Stimulated activated CD4-positive, alpha-beta T cell treated with anti-CD3 and anti-CD28 coated beads, Interleukin-4, amount 100 ng/mL, for 4 hours (primary cell): Measurements from ENCODE around the gene YAE1.
"Not testable (repeated sequence)": the region's sequence is repeated elsewhere in the genome, so short reads cannot be mapped to it uniquely, and the experiment has no call there.

Source experiments
- DNase-seq, 2 experiments: peaks; one replicate each; pipeline ENCODE4 v3.0.0-alpha.2; 2020

Gene YAE1, protein sequence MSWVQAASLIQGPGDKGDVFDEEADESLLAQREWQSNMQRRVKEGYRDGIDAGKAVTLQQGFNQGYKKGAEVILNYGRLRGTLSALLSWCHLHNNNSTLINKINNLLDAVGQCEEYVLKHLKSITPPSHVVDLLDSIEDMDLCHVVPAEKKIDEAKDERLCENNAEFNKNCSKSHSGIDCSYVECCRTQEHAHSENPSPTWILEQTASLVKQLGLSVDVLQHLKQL

GRCh38 chr7:39566023-39566921 is at the start of gene YAE1:
TSS of gene YAE1 (plus strand) at chr7:39566404. CDS start at chr7:39566419, 15 bp downstream.
- DNase-seq: peak; percentile 76 to 78

DNA sequence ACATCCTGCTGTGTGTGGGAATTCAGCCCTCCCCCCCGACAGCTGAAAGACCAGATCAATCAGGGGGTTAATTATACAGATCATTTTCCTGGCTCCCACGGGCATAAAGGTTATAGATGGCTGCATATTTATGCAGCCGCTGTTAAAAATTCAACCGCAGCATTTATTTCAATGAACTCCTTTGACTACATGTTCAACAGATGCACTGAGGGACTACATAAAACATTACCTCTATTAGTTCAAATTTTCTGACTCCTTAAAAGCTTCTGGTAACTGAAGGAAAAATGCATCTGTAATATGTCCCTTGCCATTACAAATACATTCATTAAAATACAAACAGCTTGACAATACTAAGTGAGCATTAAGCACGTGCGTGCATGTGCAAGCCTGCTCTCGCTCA is 49.7 kb upstream of the YAE1 start:
- DNase-seq: no peak

GRCh38 chr7:39517240-39517639 is 49.0 kb upstream of the YAE1 start:
- no peak for DNase-seq

GRCh38 chr7:39525926-39526325 is 40.3 kb upstream of the YAE1 start:
- DNase-seq: no peak

- no peak for DNase-seq
Measured at GRCh38 chr7:39526666-39527065, 39.5 kb upstream of the YAE1 start.

DNA sequence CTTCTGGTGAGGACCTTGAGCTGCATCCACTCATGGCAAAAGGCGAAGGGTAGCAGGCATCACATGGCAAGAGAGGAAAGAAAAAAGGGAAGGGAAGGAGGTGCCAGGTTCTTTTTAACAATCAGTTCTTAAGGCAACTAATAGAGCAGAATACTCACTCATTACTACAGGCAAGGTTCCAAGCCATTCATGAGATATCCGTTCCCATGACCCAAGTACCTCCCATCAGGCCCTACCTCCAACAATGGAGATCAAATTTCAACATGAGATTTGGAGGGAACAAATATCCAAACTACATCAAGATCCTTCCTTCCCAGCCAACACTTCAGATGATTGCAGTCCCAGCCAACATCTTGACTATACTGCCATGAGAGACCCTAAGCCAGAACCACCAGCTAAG is 38.9 kb upstream of the YAE1 start:
- no peak for DNase-seq

- DNase-seq: no peak
Measured at GRCh38 chr7:39527951-39528350, 38.3 kb upstream of the YAE1 start.

DNA sequence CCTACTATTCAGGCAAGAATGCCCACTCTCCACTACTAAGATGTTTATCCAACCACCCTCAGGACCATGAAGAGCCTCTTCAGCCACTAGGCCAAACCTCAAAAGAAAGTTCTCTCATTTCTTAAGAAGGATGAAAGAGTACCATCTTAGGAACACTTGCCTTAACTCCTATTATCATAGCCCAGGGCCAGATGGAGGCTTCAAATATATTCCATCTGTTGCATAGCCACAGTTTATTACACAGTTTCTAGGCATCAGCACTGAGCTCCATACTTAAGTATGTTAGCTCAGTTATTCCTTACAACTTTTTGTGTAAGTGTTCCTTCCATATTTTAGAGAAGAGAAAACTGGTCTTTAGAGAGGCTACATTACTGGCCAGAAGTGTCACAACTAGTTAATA is 37.4 kb upstream of the YAE1 start:
- DNase-seq: no peak

- DNase-seq: no peak
Measured at GRCh38 chr7:39529582-39529981, 36.6 kb upstream of the YAE1 start.

GRCh38 chr7:39530971-39531370 is 35.2 kb upstream of the YAE1 start:
- DNase-seq: no peak

DNA sequence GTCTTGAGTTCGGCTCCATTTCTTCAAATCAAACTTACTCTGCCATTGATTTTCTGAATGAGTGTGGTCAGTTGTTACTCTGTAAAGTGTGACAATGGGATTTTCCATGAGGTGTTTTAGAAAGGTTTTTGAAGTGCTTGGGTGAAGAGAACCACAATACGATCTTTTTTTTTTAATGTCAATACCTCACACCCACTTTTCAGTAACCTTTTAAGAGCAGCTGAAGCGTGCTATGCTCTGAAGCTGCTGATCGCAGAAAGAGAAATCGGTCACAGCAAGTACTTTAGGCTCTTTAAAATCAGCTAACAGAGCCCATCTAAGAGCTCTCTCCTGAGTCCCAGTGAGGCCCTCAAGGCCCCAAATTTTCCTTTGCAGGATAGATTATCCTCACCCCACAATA is 34.4 kb upstream of the YAE1 start:
- no peak for DNase-seq

- DNase-seq: no peak
Measured at GRCh38 chr7:39532832-39533231, 33.4 kb upstream of the YAE1 start.

GRCh38 chr7:39534599-39534998 is 31.6 kb upstream of the YAE1 start:
- no peak for DNase-seq

- no peak for DNase-seq
Measured at GRCh38 chr7:39535064-39535463, 31.1 kb upstream of the YAE1 start.

DNA sequence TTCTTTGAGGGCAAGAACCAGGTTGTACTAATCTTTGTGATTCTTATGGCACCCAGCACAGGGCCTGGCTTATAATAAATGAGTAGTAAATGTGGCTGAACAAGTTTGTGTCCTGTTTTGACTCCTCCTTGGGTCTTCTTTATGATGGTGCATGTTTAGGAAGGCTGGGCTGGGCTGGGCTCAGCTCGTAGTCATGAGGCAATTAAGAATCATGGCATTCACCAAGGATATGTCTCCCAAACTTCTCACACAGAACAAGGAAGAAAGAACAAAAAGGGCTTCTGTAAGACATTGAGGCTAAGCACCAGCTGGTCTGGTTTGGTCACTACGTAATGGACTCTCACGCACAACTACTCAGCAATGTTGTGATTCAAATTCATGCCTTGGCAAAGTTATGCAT is 30.5 kb upstream of the YAE1 start:
- DNase-seq: no peak

DNA sequence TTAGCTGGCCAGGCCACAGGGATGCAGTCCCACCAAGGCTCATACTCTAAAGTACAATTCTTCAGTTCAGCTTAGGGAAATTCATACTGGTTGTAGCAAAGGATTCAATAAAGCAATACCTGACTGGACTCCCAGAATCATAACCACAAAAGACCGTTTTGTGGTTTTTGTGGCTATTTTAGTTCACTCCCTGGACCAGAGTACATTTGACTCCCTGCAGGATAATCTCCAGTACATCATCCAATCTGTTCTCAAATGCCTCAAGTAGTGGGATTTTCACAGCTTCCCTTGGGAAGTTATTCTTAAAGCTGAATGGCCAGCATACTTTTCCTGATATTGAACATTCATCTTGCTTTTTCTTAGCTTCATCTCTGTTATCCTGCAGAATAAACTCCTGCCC is 29.3 kb upstream of the YAE1 start:
- no peak for DNase-seq

DNA sequence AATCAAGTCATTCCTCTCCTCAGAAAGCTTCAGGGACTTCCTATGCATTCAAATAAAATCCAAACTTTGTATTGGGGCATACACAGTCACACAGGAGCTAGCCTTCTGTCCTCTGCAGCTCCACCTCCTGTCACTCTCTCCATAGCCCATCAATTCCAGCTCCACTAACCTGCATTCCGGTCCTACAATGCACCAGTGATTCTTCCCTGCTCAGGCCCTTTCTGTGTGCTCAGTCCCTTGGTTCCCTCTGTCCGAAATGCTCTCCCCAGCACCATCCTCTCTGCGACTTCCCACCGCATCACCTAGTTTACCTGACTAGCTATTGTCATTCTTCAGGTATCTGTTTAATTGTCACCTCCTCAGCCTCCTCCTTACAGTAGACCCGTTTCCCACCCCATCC is 26.4 kb upstream of the YAE1 start:
- DNase-seq: no peak

DNA sequence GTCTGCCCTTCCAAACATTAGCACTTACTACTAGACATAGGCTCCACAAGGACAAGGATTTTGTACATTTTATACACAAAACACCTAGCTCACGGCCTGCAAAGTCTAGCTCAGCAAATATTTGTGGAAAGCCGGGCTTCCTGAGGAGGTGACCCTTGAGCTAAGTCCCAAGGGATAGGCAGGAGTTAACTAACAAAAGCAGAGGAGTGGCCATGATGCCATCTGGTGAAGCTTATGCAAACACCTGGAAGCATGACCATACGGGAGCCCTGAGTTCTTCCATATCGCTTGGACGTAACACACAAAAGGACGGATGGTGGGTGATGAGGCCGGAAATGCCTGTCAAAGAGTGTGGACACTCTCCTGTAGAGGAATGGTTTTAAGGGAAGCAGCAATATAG is 25.9 kb upstream of the YAE1 start:
- no peak for DNase-seq

DNA sequence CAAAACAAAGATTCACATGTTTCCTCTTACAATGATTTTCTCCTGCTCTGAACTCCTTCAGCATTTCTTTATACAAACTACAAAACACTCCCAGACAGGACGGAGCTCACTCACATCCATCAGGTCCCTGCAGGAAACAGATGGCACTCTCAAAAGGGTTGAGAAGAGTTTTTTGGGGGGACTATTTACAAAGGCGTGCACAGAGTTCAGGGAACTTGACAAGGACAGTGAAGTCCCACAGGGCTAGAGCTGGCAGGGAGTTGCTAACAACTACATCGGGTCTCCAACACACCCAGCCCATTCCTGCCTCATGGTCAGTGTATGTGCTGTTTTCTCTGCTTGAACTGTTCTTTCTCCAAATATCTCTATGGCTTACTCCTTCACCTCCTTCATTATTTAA is 24.7 kb upstream of the YAE1 start:
- DNase-seq: no peak

DNA sequence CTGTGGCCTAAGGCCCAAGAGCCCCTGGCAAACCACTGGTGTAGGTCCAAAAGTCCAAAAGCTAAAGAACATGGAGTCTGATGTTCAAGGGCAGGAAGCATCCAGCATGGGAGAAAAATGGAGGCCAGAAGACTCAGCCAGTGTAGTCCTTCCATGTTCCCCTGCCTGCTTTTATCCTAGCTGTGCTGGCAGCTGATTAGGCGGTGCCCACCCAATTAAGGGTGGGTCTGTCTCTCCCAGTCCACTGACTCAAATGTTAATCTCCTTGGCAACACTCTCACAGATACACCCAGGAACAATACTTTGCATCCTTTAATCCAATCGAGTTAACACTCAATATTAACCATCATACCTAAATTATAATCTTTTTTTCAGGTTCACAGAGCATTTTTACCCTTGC is 21.4 kb upstream of the YAE1 start:
- not testable (repeated sequence) for DNase-seq

DNA sequence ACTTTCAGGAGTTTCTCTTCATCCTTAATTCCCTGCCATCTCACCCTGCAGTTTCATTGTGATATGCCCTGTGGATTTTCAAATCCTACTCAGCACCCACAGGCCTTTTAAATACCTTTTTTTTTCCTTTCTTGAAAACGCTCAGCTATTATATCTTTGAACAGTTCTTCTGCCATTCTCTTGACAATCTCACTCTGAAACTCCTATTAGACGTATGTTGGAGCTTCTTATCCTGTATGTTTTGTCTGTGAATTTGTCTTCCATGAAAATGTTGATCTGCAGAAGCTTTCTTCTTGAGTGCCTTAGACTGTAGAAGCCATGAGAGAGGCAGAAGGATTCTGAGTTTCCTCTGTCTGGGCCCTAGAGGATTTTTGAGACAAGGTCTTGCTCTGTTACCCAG is 18.9 kb upstream of the YAE1 start:
- DNase-seq: no peak

- DNase-seq: no peak
Measured at GRCh38 chr7:39550411-39550810, 15.8 kb upstream of the YAE1 start.

DNA sequence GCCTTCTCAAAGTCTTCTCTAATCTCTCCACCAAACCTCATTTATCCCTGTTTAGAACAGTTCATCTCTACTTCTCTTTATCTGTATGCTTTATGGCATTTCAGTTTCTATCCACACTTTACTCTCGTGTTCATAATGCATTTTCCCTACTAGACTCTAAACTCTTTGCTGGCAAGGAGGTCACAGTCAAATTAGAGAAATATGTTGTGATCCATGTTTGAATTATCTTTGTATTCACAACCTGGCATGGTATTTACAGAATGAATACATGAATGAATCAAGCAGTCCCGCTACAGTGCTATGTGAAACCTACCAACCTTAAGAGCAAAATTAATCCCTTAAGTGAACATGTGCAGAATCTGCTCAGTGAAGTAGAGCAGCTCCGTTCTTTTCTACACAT is 12.8 kb upstream of the YAE1 start:
- no peak for DNase-seq

DNA sequence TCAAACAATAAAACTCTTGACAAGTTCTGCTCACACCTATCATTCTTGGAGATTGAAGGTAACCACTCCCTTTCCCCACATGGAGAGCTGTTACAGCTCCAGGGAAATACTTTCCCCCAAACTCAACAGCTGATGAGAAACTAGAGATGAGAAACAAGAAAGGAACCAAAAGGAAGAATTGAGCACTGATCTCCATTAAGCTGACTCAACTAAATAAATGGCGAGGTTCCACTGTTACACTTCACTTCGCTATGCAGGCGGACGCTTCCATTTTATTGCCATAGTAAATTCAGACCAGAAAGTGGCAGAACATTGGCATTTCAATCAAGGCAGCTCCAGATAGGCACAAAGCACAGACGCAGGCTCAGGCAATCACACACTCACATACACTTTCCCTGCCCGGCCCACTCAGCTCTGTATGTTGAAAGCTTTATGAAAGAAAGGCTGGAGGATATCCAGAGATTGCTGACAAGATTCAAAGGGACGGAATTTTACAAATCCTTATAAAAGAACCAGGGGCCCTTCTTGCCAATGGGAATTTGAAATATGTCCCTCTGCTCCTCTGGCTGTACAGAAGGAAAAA is 11.5 kb upstream of the YAE1 start:
- DNase-seq: no peak
